GM19193 (cell line): ENCODE results near the gene MFSD6.

Source experiments
- POLR2A ChIP-seq: IDR thresholded peaks from 4 replicates; pipeline ENCODE4 v1.6.1; 2011; ENCODE audit not compliant: insufficient read depth, insufficient read length; ENCODE audit errors: extremely low read depth

The MFSD6 gene

GRCh38 chr2:190467575-190468083 is 59.5 kb downstream of the MFSD6 start:
- no peak for TF ChIP-seq POLR2A

DNA sequence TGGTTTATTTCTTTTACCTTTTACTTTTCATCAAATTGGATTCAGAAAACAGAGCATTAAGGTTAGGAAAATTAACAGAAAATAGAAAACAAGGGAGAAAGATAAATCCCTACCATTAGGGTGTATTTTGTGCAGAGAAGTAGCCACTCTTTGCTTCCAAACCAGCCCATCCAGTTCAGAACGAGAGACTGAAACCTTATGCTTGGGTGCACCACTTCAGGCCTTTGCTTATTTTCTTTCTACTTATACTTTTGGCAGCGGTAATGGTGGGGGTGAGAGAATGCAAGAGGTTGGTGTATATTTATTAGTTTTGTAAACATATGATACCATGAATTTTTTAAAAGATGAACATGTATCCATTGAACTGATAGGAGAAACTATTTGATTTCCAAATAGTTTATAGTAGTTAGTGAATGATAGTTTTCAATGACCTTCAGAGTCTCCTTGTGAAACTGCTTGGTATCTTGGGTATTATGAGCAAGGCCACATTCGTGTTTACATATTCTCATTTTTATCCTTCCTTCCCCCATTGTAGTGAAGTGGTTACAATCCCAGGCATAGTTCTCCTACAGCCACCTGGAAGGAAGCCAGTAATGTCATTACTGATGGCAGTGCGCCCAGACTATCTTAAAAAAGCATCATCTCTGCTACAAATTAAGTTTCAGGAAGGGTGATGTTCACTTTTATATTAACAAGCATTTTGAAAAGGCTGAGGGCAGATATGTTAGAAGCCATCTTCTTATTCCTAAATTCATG is 60.8 kb downstream of the MFSD6 start:
- no peak for TF ChIP-seq POLR2A

DNA sequence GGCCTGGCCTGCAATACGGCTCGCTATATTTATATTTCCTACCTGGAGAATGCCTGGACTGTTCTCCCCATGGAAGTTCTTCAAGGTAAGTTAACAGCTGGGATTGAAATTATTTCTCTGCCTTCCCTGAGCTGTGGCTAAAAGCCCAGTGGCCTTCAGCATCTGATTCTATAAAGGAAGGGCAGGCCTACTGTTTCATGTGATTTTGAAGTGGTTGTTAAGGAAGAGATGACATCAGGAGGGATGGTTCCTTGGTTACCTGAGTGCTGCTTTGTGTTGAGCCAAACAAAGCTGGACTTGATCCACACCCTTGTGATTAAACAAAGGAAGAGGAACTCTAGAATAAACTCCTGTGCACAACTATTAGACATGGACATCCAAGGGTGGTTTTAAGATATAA is 61.6 kb downstream of the MFSD6 start:
- TF ChIP-seq POLR2A = no peak

- no peak for TF ChIP-seq POLR2A
Observed at GRCh38 chr2:190470256-190470826, 62.2 kb downstream of the MFSD6 start.

DNA sequence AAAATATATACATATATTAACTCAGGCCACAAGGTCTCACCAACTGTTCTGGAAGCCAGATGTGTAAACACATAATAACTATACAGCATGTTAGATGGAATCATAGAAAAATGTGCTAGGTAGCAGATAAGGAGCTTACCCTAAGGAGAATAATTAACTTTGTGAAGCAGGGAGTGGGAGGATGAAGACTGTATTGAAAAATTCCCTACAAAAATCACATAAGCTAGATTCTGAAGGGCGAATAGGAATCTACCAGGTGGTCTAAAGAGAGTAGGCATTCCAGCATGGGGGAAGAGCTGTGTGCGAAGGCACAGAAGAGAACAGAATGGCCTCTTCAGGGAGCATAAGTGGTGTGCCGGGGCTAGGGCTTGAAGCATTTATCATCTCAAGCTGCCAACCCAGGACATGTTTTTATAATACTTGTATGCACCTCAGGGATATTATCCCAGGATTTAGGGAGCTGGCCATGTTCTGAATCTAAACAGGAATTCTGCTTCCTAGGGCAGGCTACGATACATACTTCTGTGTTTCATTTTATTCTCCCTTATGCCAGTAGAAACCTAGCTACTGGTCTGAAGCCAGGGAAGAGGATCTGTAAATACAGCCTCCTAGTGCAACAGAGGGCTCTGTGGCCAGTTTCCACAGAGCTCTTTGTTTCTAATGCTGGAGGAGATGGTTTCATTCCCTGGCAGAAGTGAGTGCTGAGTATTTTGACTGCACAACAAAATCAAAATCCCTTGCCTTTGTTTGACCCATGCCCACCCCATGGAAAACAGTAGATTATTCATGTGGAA is 69.7 kb downstream of the MFSD6 start:
- TF ChIP-seq POLR2A = no peak

DNA sequence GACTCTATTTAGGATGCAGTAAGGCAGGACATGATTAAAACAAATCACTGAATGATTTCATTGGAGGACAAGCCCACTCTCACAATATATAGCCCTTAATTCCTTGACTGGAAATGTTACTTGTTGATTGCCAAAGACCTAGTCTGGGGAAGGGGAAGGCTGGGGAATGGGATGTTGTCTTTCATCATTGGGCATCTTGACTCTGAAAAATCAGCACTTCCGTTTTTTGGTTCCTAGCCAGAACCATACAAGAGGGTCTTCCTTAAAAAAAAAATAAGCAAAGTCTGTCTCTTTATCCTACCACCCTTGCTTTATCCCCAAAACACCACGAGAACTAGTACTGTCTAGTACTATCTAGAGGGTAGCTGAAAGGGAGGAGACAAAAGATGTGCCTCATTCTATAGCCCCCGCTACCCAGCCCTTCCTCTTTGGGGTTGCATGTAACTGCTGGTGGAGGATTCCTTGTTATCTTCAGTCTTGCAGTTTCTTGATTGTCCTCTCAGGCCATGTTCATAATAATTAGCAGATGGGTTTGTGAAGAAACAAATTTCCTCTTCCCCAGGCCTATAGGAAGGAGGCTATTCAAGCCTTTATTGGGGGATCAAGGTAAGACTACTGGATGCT is 70.5 kb downstream of the MFSD6 start:
- TF ChIP-seq POLR2A = no peak

- no peak for TF ChIP-seq POLR2A
Observed at GRCh38 chr2:190481339-190481738, 73.2 kb downstream of the MFSD6 start.

DNA sequence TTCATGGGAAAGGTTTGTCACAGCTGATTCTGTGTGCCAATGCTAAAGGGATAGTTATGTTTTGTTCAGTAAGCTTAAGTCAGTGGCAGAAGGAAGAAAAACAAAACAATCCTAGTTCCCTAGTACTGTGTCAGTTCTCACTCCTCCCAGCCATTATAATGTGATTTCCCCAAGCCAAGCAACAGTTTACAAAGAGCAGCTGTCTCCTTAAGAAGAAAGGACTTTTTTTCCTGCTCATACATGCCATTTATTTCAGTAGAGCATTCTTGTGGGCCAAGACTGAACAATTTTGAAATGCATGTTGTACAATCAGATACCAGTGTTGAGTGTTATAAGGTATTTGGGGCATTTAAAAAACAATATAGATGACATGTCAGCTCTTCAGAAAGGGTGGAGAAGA is 74.3 kb downstream of the MFSD6 start:
- TF ChIP-seq POLR2A = no peak

GRCh38 chr2:190486037-190486623 is 78.0 kb downstream of the MFSD6 start:
- no peak for TF ChIP-seq POLR2A

- TF ChIP-seq POLR2A = no peak
Observed at GRCh38 chr2:190488516-190489233, 80.5 kb downstream of the MFSD6 start.

DNA sequence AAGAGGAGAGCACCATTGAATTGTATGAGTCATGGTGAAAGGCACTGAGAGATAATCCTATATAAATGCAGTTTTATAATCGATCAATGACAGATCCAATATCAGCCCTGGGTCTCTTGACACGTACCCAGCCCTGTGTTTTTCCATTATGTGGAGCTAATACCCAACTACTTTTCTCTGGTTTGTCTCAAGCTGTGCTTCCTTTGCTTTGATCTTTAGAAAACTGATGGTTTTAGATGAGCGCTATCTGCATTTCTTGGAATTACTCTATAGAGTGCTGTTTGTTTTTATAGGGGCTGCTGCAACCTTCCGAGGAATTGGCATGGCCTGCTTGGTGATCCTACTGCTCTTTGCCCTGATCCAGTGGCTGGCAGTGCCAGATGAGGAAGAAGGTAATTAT is 81.3 kb downstream of the MFSD6 start:
- no peak for TF ChIP-seq POLR2A

GRCh38 chr2:190490502-190490901 is 82.3 kb downstream of the MFSD6 start:
- TF ChIP-seq POLR2A = no peak

- TF ChIP-seq POLR2A = no peak
Observed at GRCh38 chr2:190493095-190493494, 84.9 kb downstream of the MFSD6 start.

DNA sequence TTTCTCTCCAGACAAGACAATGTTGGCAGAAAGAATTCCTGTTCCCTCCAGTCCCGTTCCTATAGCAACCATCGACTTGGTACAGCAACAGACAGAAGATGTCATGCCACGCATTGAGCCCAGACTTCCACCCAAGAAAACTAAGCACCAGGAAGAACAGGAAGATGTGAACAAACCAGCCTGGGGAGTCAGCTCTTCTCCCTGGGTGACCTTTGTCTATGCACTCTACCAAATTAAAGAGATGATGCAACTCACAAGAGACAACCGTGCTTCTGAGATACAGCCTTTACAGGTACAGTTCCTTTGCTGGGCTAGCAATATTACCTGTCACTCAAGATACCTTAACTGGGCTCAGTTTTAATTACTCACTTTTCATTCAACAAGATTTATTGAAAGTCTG is 89.3 kb downstream of the MFSD6 start:
- no peak for TF ChIP-seq POLR2A
